ENCODE data around the gene PPP1R27. TPM values are rescaled to one million over a fixed set of nuclear protein-coding genes. Genes with fewer than 3 reads are reported as not detected.

Gene PPP1R27
- total and polyA plus RNA-seq, 9 of the 15 experiments (the other 6 are each of a cell fraction or from before 2014, with no cell fraction given), result 0.29 to 6.9 (median 1.5) TPM; not detected in 2

- TF ChIP-seq, protein P1, sequence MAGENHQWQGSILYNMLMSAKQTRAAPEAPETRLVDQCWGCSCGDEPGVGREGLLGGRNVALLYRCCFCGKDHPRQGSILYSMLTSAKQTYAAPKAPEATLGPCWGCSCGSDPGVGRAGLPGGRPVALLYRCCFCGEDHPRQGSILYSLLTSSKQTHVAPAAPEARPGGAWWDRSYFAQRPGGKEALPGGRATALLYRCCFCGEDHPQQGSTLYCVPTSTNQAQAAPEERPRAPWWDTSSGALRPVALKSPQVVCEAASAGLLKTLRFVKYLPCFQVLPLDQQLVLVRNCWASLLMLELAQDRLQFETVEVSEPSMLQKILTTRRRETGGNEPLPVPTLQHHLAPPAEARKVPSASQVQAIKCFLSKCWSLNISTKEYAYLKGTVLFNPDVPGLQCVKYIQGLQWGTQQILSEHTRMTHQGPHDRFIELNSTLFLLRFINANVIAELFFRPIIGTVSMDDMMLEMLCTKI (IDR thresholded peaks at IDR 0.05; ENCODE audit: partially characterized antibody), result no peak
- TF ChIP-seq, protein P2, sequence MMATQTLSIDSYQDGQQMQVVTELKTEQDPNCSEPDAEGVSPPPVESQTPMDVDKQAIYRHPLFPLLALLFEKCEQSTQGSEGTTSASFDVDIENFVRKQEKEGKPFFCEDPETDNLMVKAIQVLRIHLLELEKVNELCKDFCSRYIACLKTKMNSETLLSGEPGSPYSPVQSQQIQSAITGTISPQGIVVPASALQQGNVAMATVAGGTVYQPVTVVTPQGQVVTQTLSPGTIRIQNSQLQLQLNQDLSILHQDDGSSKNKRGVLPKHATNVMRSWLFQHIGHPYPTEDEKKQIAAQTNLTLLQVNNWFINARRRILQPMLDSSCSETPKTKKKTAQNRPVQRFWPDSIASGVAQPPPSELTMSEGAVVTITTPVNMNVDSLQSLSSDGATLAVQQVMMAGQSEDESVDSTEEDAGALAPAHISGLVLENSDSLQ (IDR thresholded peaks at IDR 0.05), result no peak
- TF ChIP-seq, protein P3, sequence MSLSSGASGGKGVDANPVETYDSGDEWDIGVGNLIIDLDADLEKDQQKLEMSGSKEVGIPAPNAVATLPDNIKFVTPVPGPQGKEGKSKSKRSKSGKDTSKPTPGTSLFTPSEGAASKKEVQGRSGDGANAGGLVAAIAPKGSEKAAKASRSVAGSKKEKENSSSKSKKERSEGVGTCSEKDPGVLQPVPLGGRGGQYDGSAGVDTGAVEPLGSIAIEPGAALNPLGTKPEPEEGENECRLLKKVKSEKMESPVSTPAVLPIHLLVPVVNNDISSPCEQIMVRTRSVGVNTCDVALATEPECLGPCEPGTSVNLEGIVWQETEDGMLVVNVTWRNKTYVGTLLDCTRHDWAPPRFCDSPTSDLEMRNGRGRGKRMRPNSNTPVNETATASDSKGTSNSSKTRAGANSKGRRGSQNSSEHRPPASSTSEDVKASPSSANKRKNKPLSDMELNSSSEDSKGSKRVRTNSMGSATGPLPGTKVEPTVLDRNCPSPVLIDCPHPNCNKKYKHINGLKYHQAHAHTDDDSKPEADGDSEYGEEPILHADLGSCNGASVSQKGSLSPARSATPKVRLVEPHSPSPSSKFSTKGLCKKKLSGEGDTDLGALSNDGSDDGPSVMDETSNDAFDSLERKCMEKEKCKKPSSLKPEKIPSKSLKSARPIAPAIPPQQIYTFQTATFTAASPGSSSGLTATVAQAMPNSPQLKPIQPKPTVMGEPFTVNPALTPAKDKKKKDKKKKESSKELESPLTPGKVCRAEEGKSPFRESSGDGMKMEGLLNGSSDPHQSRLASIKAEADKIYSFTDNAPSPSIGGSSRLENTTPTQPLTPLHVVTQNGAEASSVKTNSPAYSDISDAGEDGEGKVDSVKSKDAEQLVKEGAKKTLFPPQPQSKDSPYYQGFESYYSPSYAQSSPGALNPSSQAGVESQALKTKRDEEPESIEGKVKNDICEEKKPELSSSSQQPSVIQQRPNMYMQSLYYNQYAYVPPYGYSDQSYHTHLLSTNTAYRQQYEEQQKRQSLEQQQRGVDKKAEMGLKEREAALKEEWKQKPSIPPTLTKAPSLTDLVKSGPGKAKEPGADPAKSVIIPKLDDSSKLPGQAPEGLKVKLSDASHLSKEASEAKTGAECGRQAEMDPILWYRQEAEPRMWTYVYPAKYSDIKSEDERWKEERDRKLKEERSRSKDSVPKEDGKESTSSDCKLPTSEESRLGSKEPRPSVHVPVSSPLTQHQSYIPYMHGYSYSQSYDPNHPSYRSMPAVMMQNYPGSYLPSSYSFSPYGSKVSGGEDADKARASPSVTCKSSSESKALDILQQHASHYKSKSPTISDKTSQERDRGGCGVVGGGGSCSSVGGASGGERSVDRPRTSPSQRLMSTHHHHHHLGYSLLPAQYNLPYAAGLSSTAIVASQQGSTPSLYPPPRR (CRISPR knock-in tag; IDR thresholded peaks at IDR 0.05; ENCODE audit: borderline replicate concordance), result no peak
- TF ChIP-seq BHLHE40 (IDR thresholded peaks at IDR 0.05; ENCODE audit: low read length) (no peak), ZNF436 (CRISPR knock-in tag; IDR thresholded peaks at IDR 0.05) (no peak), NR3C1 (CRISPR knock-in tag; IDR thresholded peaks at IDR 0.05) (no peak), E2F3 (CRISPR knock-in tag; IDR thresholded peaks at IDR 0.05) (no peak), ZBTB7A (IDR thresholded peaks at IDR 0.05; ENCODE audit: borderline replicate concordance, control insufficient read depth, low read depth, low read length) (peak; percentile 13; the same call in 1 of the 2 replicates), TBP (optimal IDR thresholded peaks at IDR 0.05; ENCODE audit: low read depth, low read length) (no peak), TGIF2 (CRISPR knock-in tag; IDR thresholded peaks at IDR 0.05) (no peak), XRCC5 (IDR thresholded peaks at IDR 0.05; ENCODE audit: low read depth, low read length) (no peak)
- TF ChIP-seq, protein P4, sequence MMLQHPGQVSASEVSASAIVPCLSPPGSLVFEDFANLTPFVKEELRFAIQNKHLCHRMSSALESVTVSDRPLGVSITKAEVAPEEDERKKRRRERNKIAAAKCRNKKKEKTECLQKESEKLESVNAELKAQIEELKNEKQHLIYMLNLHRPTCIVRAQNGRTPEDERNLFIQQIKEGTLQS (IDR thresholded peaks at IDR 0.05), result no peak
- TF ChIP-seq, protein P4 (CRISPR knock-in tag; conservative IDR thresholded peaks at IDR 0.05), result no peak
Observed at GRCh38 chr17:81806461-81807209, 28.2 kb downstream of the PPP1R27 start (continued).
